GM19438 (cell line): Measurements from ENCODE around the gene PUM1.
"Not testable (repeated sequence)": the region's sequence is repeated elsewhere in the genome, so short reads cannot be mapped to it uniquely, and the experiment has no call there.

ENCODE experiments used
- ATAC-seq: cut with Tn5 transposase; IDR thresholded peaks from one replicate; pipeline ENCODE4 v1.9.1; 2021; ENCODE audit warnings: low read depth; ENCODE audit not compliant: unreplicated experiment

The PUM1 gene

DNA sequence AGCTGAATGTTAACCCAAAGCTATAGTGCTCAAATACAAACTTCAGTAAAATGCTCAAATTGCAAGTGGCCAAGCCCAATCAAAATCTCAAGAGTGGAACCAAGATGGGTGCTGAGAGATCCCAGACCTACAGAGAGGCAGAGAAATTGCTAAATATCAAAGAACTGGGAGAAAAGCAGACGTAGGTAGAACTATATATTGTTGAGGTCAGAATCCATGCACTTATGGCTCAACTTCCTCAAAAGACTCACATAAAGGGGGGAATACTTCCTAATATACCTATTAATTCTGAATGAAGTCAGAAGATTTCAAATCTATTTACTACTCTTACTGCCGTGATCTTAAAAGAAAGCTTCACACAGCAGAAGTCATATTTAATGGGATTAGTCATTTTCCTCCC, 65.2 kb downstream of the PUM1 start:
- no peak for ATAC-seq

DNA sequence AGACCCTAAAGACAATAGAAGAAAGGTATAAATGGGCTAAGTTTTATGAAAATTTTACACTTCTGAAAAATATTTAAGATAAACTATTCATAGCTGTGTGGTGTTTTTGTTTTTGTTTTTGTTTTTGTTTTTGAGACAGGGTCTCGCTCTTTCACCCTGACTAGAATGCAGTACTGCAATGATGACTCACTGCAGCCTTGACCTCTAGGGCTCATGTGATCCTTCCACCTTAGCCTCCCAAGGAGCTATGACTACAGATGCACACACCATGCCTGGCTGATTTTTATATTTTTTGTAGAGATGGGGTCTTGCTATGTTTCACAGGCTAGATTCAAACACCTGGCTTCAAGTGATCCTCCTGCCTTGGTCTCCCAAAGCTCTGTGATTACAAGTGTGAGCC, 66.6 kb downstream of the PUM1 start:
- ATAC-seq: no peak

DNA sequence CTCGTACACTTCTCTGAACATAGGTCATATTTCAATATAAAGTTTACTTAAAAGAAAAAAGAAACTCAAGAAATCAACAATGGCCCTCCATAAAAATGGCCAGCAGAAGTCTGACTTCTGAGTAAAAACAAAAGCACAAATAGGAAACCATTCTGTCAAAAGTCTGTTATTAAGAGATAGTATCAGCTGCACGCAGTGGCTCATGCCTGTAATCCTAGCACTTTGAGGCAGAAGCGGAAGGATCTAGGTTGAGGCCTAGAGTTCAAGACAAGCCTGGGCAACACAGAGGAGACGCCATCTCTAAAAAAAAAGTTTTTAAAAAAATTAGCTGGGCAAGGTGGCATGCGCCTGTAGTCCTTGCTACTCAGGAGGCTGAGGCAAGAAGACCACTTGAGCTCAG, 67.3 kb downstream of the PUM1 start:
- no peak for ATAC-seq

- ATAC-seq: no peak
Observed at GRCh38 chr1:30997463-30998057, 68.0 kb downstream of the PUM1 start.

DNA sequence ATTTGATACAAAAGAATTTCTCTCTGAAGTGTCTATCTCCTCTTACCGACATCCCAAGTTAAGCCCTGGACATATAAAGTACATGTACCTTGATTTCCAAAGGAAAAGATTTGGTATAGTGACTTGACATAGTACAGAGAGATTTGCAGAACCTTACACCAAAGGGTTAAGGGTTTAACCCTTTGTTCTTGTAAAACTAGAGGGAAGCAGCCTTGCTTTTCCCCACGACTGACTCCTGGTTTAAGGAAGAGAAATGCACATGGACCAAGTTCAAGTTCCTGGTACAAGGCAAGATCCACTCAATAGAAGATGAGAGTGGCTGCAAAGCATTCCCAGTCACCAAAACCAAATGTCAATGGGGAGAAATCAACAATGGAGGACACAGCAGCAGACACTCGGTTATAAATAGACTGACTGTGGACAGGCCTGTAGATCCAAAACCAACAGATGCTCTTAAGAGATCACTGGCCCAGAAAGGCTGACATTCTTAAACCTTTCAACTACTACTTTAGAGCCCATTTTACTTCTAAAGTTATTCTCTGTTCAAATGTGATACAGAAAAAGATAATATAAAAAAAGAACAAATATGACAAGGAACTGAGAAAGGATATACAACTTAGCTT, 69.4 kb downstream of the PUM1 start:
- no peak for ATAC-seq

GRCh38 chr1:30991862-30992606, 73.5 kb downstream of the PUM1 start:
- ATAC-seq: no peak

- no peak for ATAC-seq
Observed at GRCh38 chr1:30990591-30990990, 74.9 kb downstream of the PUM1 start.

DNA sequence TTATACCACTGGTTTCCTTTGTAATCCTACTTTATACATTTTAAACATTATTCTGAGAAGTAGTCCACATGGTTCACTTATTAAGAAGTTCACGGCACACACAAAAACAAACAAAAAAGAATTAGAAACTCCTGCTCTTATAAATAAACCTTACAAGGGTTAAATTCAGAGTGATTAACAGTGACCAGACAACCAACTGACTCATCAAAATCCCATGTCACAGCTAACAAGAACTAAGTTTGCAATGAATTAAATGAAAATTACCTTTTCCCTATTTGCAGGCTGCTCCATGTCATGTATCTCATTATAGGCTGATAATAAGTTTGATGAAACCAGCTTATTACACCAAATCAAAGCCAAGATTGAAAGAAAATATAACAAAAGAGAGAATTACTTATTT, 77.5 kb downstream of the PUM1 start:
- ATAC-seq: no peak

DNA sequence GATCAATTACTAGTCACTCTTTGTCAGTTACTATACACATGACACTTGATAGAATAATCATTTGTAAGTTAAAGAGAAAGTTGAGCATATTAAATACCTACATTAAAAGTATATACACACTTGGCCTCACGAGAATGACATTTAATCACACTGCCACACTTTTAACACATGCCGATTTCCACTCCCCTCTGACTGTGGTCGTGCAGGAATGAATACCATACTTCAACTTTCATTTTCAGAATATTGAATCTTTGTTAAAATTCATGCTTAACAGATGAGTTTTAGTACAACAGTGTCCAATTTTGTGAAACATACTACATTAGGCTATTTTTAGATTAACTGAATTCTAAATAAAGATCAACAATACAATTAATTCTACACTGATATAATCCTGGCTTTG, 78.8 kb downstream of the PUM1 start:
- no peak for ATAC-seq

DNA sequence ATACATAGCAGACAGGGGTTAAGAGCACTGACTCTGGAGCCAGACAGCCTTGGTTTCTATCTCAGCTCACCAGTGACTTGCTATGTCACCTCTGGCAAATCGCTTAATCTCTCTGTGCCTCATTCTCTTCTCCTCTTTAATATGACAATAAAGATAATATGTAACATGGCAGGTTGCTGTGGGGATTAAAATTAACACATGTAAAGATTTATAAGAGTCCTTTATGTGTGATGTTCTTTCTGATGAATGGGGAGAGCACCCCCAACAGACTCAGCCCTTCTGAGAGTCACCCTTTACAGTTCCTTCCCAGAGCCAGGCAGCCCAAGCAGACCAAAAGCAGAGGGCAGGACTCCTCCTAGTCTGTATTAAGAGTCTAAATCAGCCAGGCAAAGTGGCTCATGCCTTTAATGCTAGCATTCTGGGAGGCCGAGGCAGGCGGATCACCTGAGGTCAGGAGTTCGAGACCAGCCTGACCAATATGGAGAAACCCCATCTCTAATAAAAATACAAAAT, 80.5 kb downstream of the PUM1 start:
- ATAC-seq: no peak

DNA sequence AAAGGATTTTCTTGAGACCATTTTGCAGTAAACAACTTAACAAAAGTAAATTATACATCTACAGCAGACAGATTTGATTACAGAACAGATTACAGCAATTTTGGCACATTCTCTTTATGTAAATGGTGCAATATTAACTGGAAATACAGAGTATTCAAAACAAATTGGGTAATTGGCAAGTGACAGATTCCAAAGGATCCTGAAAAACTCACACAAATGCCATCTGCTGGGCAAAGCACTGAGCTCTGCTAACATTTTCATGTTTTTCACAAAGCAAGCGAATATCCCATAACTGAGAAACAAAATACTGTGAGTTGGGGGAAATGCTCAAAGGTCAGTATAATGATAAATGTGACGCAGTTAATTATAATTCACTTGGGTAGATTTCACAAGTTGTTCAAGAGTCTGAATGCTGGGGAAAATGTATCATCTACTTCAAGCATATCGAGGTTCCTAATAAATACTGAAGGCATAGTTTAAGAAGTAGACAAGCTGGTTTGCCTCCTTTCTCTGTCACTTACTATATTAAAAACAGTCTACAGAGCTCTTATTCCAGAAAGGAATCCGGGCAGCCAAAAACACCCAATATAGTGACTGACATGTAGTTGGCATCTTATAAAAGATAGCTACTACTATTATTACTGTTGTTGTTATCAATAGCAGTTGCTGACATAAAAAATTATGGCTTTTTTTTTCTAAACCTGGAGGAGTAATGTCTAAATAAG, 81.2 kb downstream of the PUM1 start:
- no peak for ATAC-seq

DNA sequence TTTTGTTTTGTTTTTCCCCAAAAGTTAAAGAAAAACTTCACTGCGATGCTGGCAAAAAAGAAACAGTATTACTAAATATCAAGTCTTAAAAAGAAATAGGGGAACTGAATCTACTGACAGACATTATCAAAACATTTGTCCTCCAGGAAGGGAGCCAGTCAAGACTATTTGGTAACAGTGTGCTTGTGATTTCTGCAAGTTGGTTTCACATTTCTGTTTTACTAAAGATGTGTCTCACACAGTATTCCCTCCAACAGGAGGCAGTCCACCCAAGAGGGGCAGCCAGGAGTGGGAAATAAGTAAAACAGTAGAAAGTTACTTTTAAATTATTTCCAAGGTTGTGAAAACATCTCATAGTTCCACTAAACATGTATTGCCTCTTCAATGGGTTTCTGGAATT, 82.6 kb downstream of the PUM1 start:
- no peak for ATAC-seq

DNA sequence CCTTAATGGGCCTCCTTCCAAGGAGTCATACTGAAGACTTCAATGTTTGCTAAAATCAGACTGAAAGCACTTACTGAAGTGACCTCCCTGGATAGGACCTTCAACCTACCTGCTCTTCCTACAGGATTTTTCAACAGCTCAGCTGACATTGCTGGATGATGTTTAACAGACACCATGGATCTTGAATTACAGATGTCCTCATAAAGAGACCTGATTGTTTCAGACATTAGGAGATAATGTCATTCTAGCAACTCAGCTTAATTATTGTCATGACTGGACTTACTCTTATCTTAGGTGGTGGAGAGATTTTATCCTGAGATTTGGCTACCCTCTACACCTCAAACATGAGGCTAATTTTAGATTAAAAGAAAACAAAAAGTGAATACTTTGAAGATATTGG, 83.1 kb downstream of the PUM1 start:
- no peak for ATAC-seq

DNA sequence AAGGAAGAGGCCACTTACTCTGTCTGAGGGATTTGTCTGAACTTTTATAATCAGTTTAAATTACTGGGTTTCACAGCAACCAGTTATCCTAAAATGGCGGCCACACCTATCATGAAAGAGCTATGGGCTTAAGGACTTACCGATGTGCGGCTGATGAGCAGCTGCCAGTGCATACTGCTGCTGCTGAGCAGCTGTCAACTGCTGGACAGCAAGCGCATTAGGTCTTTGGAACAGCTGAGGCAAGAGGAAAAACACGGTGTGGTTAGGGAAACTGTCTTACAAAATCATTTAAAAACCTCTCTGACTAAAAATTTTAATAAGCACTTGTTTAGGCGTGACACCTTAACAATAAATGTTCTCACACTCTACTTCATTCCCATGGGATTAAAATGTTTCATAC, 84.3 kb downstream of the PUM1 start:
- no peak for ATAC-seq

GRCh38 chr1:30977511-30977910, 88.0 kb downstream of the PUM1 start:
- no peak for ATAC-seq

DNA sequence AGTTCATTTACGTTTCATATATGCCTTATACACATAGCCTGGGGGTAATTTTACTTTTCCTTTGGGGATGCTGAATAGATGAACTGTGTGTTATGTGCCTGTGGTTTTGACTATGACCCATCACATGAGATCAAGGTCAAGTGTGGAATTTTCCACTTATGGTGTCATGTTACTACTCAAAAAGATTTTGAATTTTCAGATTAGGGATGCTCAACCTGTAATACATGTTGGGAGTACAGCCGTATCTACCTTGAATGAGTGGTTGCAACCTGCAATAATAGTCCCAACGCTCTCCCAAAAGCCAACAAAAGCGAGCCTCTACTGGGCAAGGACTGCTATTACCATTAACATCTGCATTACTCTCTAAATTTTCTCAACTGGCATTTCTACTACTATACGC, 88.4 kb downstream of the PUM1 start:
- no peak for ATAC-seq

- ATAC-seq: no peak
Observed at GRCh38 chr1:30976143-30976542, 89.4 kb downstream of the PUM1 start.

DNA sequence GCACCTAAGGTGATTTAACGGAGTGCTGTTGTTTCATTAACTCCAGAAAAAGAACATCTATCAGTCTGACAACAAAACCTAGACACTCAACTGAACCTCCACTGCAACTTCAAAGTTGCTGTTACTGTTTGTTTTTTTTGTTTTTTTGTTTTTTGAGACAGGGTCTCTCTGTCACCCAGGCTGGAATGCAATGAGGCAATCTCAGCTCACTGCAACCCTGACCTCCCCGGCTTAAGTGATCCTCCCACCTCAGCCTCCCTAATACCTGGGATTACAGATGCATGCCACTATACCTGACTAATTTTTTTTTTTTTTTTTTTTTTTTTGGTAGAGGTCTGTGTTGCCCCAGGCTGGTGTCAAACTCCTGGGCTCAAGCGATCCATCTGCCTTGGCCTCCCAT, 90.3 kb downstream of the PUM1 start:
- ATAC-seq: no peak

DNA sequence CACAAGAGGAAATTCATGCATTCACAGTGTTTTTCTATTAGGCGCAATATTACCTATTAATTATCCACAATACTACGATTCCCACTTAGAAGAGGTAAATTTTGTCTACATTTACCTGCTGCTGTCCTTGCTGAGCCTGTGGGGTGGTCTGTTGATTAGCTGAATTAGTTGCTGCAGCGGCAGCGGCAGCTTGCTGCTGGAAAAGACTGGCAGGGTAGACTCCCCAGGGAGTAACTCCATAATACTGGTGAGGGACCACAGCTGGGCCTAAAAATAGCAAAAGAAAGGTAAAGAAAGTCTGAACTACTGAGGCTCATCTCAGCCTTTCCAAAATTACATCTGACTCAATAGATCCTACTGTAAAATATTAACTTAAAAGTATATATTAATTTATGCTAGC, 91.0 kb downstream of the PUM1 start:
- no peak for ATAC-seq

DNA sequence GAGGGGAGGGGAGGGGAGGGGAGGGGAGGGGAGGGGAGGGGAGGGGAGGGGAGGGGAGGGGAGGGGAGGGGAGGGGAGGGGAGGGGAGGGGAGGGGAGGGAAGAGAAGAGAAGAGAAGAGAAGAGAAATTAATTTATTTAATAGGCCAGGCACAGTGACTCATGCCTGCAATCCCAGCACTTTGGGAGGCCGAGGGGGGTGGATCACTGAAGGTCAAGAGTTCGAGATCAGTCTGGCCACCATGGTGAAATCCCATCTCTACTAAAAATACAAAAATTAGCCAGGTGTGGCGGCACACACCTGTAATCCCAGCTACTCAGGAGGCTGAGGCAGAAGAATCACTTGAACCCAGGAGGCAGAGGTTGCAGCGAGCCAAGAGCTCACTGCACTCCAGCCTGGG, 93.2 kb downstream of the PUM1 start:
- ATAC-seq: not testable (repeated sequence)

- ATAC-seq: no peak
Observed at GRCh38 chr1:30971496-30971895, 94.0 kb downstream of the PUM1 start.
